H9 (cell line): ENCODE results near the gene TMEM239. TPM values are rescaled to one million over a fixed set of nuclear protein-coding genes. Genes with fewer than 3 reads are reported as not detected.

ENCODE experiments used
- DNase-seq: peaks from one replicate; pipeline ENCODE4 v3.0.0-alpha.2; 2017
- H2AFZ ChIP-seq: one replicate; pipeline ENCODE4 v1.6.1; 2013; ENCODE audit warnings: mild to moderate bottlenecking, low read length, control low read depth, moderate library complexity
- H2AK5ac ChIP-seq: 2 replicates; pipeline ENCODE4 v1.6.1; 2013; ENCODE audit warnings: low read length, control low read depth, mixed read lengths; ENCODE audit not compliant: insufficient read length
- H2BK120ac ChIP-seq: one replicate; pipeline ENCODE4 v1.6.1; 2013; ENCODE audit warnings: low read depth, mild to moderate bottlenecking, low read length, control low read depth, inconsistent platforms; ENCODE audit not compliant: poor library complexity, severe bottlenecking
- H2BK12ac ChIP-seq: 2 replicates; pipeline ENCODE4 v1.6.1; 2013; ENCODE audit warnings: low read length, control low read depth, mixed read lengths, low read depth; ENCODE audit not compliant: insufficient read length
- H2BK15ac ChIP-seq: 2 replicates; pipeline ENCODE4 v1.6.1; 2013; ENCODE audit warnings: low read depth, low read length, control low read depth
- H2BK20ac ChIP-seq: one replicate; pipeline ENCODE4 v1.6.1; 2013; ENCODE audit warnings: low read depth, mild to moderate bottlenecking, low read length, control low read depth, inconsistent platforms; ENCODE audit not compliant: poor library complexity, severe bottlenecking
- H2BK5ac ChIP-seq: 2 replicates; pipeline ENCODE4 v1.6.1; 2013; ENCODE audit warnings: low read length, control low read depth, mixed read lengths; ENCODE audit not compliant: insufficient read length
- H3K14ac ChIP-seq: 2 replicates; pipeline ENCODE4 v1.6.1; 2013; ENCODE audit warnings: low read length, control low read depth; ENCODE audit not compliant: insufficient read depth
- H3K18ac ChIP-seq: 2 replicates; pipeline ENCODE4 v1.6.1; 2013; ENCODE audit warnings: low read depth, mild to moderate bottlenecking, mixed read lengths, low read length, control low read depth; ENCODE audit not compliant: insufficient read length
- H3K23ac ChIP-seq: 2 replicates; pipeline ENCODE4 v1.6.1; 2013; ENCODE audit warnings: low read length, control low read depth, mixed read lengths, low read depth; ENCODE audit not compliant: insufficient read length
- H3K23me2 ChIP-seq: 2 replicates; pipeline ENCODE4 v1.6.1; 2013; ENCODE audit warnings: low read depth, mild to moderate bottlenecking, mixed read lengths, low read length, control low read depth; ENCODE audit not compliant: insufficient read length, poor library complexity, severe bottlenecking
- H3K27ac ChIP-seq: 2 replicates; pipeline ENCODE4 v1.5.1; 2013; ENCODE audit warnings: low read length, control low read depth, mixed read lengths, low read depth; ENCODE audit not compliant: insufficient read length
- H3K27me3 ChIP-seq: 2 replicates; pipeline ENCODE4 v1.6.1; 2013; ENCODE audit warnings: low read length, control low read depth, inconsistent platforms; ENCODE audit not compliant: insufficient read depth
- H3K4ac ChIP-seq: 2 replicates; pipeline ENCODE4 v1.6.1; 2013; ENCODE audit warnings: low read depth, mild to moderate bottlenecking, control low read depth, inconsistent platforms, low read length, moderate library complexity
- H3K4me1 ChIP-seq: 2 replicates; pipeline ENCODE4 v1.6.1; 2013; ENCODE audit warnings: low read length, control low read depth, inconsistent platforms; ENCODE audit not compliant: insufficient read depth
- H3K4me2 ChIP-seq: 2 replicates; pipeline ENCODE4 v1.6.1; 2013; ENCODE audit warnings: low read length, control low read depth, mixed read lengths; ENCODE audit not compliant: insufficient read length, insufficient read depth
- H3K56ac ChIP-seq: 2 replicates; pipeline ENCODE4 v1.6.1; 2013; ENCODE audit warnings: low read depth, mild to moderate bottlenecking, mixed read lengths, low read length, control low read depth; ENCODE audit not compliant: insufficient read length
- H3K79me1 ChIP-seq: 2 replicates; pipeline ENCODE4 v1.6.1; 2013; ENCODE audit warnings: low read depth, mild to moderate bottlenecking, moderate library complexity, low read length, control low read depth, inconsistent platforms; ENCODE audit not compliant: insufficient read depth, poor library complexity, severe bottlenecking
- H3K79me2 ChIP-seq: 2 replicates; pipeline ENCODE4 v1.6.1; 2013; ENCODE audit warnings: low read length, control low read depth, inconsistent platforms; ENCODE audit not compliant: insufficient read depth
- H3K9ac ChIP-seq: 2 replicates; pipeline ENCODE4 v1.6.1; 2013; ENCODE audit warnings: low read length, control low read depth, mixed read lengths; ENCODE audit not compliant: insufficient read length; ENCODE audit errors: extremely low read depth
- H3K9me3 ChIP-seq: one replicate; pipeline ENCODE4 v1.6.1; 2013; ENCODE audit warnings: low read depth, low read length, inconsistent platforms; ENCODE audit not compliant: control insufficient read depth
- H3T11ph ChIP-seq: one replicate; pipeline ENCODE4 v1.6.1; 2013; ENCODE audit warnings: mild to moderate bottlenecking, low read length, control low read depth, inconsistent platforms
- H4K20me1 ChIP-seq: one replicate; pipeline ENCODE4 v1.6.1; 2013; ENCODE audit not compliant: control insufficient read depth, insufficient read length, insufficient read depth
- H4K5ac ChIP-seq: 2 replicates; pipeline ENCODE4 v1.6.1; 2013; ENCODE audit warnings: low read depth, mild to moderate bottlenecking, mixed read lengths, low read length, control low read depth; ENCODE audit not compliant: insufficient read length
- H4K8ac ChIP-seq: replicated peaks from 2 replicates; pipeline ENCODE4 v1.6.1; 2013; ENCODE audit warnings: low read length, control low read depth, mixed read lengths, low read depth; ENCODE audit not compliant: insufficient read length
- H4K91ac ChIP-seq: 2 replicates; pipeline ENCODE4 v1.6.1; 2013; ENCODE audit warnings: low read depth, mild to moderate bottlenecking, moderate library complexity, mixed read lengths, low read length, control low read depth; ENCODE audit not compliant: insufficient read length
- H3K27ac Mint-ChIP-seq, 3 experiments: 2 replicates in 2 of 3; 3 replicates in 1 of 3; pipeline ENCODE4 v1.8.0; 2020 to 2021; ENCODE audit warnings: mixed read lengths in 3 of 3, mild to moderate bottlenecking in 1 of 3, moderate library complexity in 1 of 3
- H3K27me3 Mint-ChIP-seq: 2 replicates; pipeline ENCODE4 v1.8.0; 2021; ENCODE audit warnings: low read depth, mild to moderate bottlenecking, moderate library complexity, mixed read lengths
- H3K36me3 Mint-ChIP-seq, 3 experiments: 2 replicates in 2 of 3; 3 replicates in 1 of 3; pipeline ENCODE4 v1.8.0; 2020 to 2021; ENCODE audit warnings: low read depth in 3 of 3, mixed read lengths in 3 of 3; ENCODE audit not compliant: insufficient read depth in 1 of 3
- H3K4me1 Mint-ChIP-seq, 2 experiments: 2 replicates each; pipeline ENCODE4 v1.8.0; 2020; ENCODE audit warnings: mixed read lengths in 2 of 2
- H3K4me3 Mint-ChIP-seq, 2 experiments: 2 replicates in 1 of 2; 3 replicates in 1 of 2; pipeline ENCODE4 v1.8.0; 2020 to 2021; ENCODE audit warnings: mild to moderate bottlenecking in 2 of 2, mixed read lengths in 2 of 2, moderate library complexity in 1 of 2
- H3K9me3 Mint-ChIP-seq, 2 experiments: 2 replicates in 1 of 2; 3 replicates in 1 of 2; pipeline ENCODE4 v1.8.0; 2020; ENCODE audit warnings: mild to moderate bottlenecking in 2 of 2, mixed read lengths in 2 of 2, moderate library complexity in 1 of 2
- CTCF ChIP-seq: fragments of 200-600 bp; sonication (generic); conservative IDR thresholded peaks from 3 replicates; pipeline ENCODE4 v1.8.0; 2021; ENCODE audit warnings: antibody characterized with exemption, mild to moderate bottlenecking
- WGBS: extraction: QIAGEN DNeasy Blood & Tissue Kit; methylation state at CpG from one replicate; pipeline ENCODE4 v1.1.7; 2013; ENCODE audit warnings: missing lambda C conversion rate, low lambda C conversion rate, mixed read lengths; ENCODE audit not compliant: insufficient read length; ENCODE audit errors: extremely low coverage; 5-methylcytosine and 5-hydroxymethylcytosine counted together
- total RNA-seq: library from RNA; stranded (reverse); gene quantifications from 2 replicates; pipeline ENCODE4 v1.2.1, GENCODE V29; 2021

The TMEM239 gene
- total RNA-seq, 1 experiment from 2014 or later, result not detected

- H4K8ac ChIP-seq, result no peak overlapping the region
- no peak overlapping the region for H3K4ac ChIP-seq
- no peak for TF ChIP-seq CTCF
- no peak overlapping the region for H3K27ac Mint-ChIP-seq
- H3K9ac ChIP-seq, result no peak overlapping the region
- no peaks in the 10 kb centered on the region for H3K27me3 ChIP-seq
- no peak overlapping the region for H3K23ac ChIP-seq
- WGBS, result no CpG with 5 or more reads among the region's 4 CpGs
- no peaks in the 10 kb centered on the region for H3K79me2 ChIP-seq
- H3K23me2 ChIP-seq, result no peaks in the 10 kb centered on the region
- H4K91ac ChIP-seq, result no peak overlapping the region
- no peak overlapping the region for H3K4me2 ChIP-seq
- no peak overlapping the region for H3K14ac ChIP-seq
- H3K4me1 ChIP-seq, result no peaks in the 10 kb centered on the region
- H2AFZ ChIP-seq, result no peak overlapping the region
- no peaks in the 10 kb centered on the region for H3K36me3 Mint-ChIP-seq
- no peak overlapping the region for H2BK15ac ChIP-seq
- no peak for DNase-seq
- H3K79me1 ChIP-seq, result no peaks in the 10 kb centered on the region
- H2BK12ac ChIP-seq, result no peak overlapping the region
- no peak overlapping the region for H2BK5ac ChIP-seq
- H3K56ac ChIP-seq, result no peak overlapping the region
- no peak overlapping the region for H4K5ac ChIP-seq
- H2BK120ac ChIP-seq, result no peak overlapping the region
- H3K4me3 Mint-ChIP-seq, result no peak overlapping the region
- no peak overlapping the region for H2AK5ac ChIP-seq
- H3K9me3 Mint-ChIP-seq, result no peaks in the 10 kb centered on the region; a peak in 1 of 5 replicates
- H3T11ph ChIP-seq, result no peak overlapping the region
- H3K9me3 ChIP-seq, result no peaks in the 10 kb centered on the region
- H3K18ac ChIP-seq, result no peak overlapping the region
- H4K20me1 ChIP-seq, result no peaks in the 10 kb centered on the region
- H2BK20ac ChIP-seq, result no peak overlapping the region
- no peaks in the 10 kb centered on the region; the same call in 1 of the 2 replicates for H3K27me3 Mint-ChIP-seq
- no peak overlapping the region for H3K27ac ChIP-seq
- peaks cover 3% of the 10 kb centered on the region in 2 experiments for H3K4me1 Mint-ChIP-seq
These were observed 33.4 kb downstream of the TMEM239 start for GRCh38 chr20:2849529-2849928.
